ENCODE data around the gene UBE2D2.

The UBE2D2 gene

DNA sequence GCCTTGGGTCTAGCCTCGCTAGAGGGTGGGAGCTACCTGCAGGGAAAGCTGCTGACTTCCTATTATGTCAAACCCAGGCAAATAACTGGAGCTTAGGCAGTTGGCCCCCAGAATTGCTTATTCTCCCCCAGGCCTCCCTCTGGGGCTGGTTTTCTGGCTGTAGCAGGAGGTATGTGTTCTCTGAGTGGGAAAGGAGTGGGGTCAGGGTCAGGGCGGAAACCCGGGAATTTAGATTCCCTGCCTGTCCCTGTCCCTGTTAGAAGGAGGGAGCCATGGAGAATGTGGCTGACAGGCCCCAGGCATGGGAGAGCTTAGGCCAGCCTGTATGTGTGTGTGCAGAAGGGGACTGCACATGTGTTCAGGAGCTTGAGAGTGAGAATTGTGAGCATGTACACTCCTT is 73.4 kb downstream of the UBE2D2 start:
- in situ Hi-C loops (cut with MboI; ENCODE audit: low sequenced_read_pairs): loop anchor here (25.0 kb wide), 1 partner anchor 128 kb away; no protein-coding TSS in a partner anchor

- in situ Hi-C loops (cut with MboI; ENCODE audit: low sequenced_read_pairs): loop anchor here (25.0 kb wide), 1 partner anchor 127 kb away; no protein-coding TSS in a partner anchor
These were observed 74.1 kb downstream of the UBE2D2 start for GRCh38 chr5:139635191-139635590.

DNA sequence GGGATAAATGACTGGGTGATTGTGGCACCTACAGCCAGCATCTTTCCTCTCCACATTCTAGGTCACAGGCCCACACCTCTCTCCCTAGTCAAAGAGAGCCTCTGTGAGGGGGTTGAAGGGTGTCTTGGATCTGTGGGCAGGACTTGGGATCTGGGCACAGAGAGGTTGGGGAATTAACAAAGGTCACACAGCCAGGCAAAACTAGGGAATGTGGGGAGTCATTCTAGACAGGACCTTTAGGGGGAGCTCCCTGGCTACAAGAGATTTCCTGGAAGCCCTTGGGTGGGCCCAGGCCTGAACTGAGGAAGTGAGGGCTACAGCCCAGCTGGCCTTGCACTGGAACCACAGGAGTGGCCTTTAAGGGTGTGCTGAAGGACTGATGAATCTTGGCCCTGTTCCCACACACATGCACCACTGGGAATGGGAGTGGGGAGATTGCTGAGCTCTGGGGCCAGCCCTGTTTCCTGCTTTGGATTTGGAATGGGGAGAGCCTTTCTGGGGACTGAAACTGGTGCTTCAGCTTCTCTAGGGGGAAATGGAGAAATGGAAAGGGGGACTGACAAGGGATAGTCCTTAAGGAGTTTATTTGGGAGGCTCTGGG is 74.6 kb downstream of the UBE2D2 start:
- in situ Hi-C loops (cut with MboI; ENCODE audit: low sequenced_read_pairs): loop anchor here (25.0 kb wide), 1 partner anchor 127 kb away; no protein-coding TSS in a partner anchor

DNA sequence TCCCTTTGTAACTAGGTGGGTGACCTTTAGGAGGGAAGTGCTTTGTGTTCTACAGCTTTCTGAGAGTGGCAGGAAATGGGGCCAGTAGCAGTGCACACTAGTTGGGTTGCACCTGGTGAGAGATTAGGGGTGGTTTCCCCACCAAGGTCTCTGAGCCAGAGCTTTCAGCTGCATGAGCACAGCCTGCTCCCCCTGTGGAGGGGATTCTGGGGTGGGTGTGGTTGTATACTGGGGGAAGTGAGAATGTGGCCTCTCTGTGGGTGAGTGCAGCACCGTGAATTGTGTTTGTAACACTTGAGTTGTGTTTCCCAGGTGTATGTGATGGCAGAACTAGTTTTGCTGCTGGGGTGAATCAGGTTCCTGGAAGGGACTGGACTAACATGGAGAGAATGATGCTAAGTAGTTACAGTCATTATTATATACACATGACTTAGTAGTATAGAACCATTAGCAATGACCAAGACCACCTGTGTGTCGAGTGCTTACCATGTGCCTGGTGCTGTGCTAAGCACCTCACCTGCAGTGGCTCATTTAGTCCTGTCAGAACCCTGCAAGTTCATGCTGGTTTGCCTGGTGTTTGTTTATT is 75.2 kb downstream of the UBE2D2 start:
- in situ Hi-C loops (cut with MboI; ENCODE audit: low sequenced_read_pairs): loop anchor here (25.0 kb wide), 1 partner anchor 126 kb away; no protein-coding TSS in a partner anchor

DNA sequence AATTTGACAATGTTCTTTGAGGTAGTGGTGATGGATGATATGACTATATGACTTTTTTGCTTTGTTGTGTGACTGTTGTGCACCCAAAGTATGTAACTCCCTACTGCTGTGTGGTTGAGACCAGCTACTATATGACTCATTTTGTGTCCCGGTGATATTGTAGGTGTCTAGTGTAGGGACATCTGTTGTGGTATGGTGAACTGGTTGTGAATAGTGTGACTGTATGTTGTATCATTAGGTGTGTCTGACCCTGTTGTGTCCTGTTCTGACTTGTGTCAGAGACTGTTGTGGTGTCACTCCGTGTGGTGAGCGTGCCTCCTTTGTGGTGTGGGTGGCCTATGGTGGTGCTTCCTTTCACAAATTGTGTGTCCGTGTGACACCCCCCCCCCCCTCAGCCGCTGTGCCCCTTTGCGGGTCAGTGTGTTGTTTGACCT is 75.9 kb downstream of the UBE2D2 start:
- in situ Hi-C loops (cut with MboI; ENCODE audit: low sequenced_read_pairs): loop anchor here (25.0 kb wide), 1 partner anchor 125 kb away; no protein-coding TSS in a partner anchor

GRCh38 chr5:139637438-139638089 is 76.4 kb downstream of the UBE2D2 start:
- in situ Hi-C loops (cut with MboI; ENCODE audit: low sequenced_read_pairs): loop anchor here (25.0 kb wide), 1 partner anchor 125 kb away; no protein-coding TSS in a partner anchor

DNA sequence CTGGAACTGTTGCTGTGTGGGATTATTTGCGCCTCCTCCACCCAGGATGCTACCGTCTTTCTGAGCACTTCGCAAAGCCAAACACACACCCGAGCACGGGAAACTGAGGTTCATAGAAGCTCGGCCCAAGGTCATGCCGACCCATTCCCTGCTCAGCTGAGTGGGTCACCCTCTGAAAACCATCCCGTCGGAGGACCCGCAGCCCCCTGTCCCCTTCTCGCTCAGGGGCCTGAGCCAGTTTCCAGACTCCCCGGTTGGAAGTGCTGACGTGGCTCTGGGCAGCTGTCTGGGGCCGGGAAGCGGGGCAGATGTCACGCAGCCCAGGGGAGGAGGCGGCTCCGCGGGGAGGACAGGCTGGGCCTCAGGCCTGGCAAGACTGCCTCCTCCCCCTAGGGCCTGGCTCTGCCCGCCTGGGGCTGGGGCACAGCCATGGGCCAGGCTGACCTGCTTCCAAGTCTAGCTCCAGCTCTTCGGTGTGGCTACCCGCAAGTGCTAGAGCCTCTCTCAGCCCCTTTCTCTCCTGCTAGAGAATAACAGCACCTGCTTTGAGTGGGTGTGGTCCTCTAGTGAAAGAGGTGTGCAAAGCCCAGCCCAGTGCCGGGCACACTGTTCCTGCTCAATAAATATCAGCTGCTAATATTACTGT is 77.1 kb downstream of the UBE2D2 start:
- in situ Hi-C loops (cut with MboI; ENCODE audit: low sequenced_read_pairs): loop anchor here (25.0 kb wide), 1 partner anchor 124 kb away; no protein-coding TSS in a partner anchor

- in situ Hi-C loops (cut with MboI; ENCODE audit: low sequenced_read_pairs): loop anchor here (25.0 kb wide), 1 partner anchor 123 kb away; no protein-coding TSS in a partner anchor
These were observed 77.8 kb downstream of the UBE2D2 start for GRCh38 chr5:139638736-139639618.

DNA sequence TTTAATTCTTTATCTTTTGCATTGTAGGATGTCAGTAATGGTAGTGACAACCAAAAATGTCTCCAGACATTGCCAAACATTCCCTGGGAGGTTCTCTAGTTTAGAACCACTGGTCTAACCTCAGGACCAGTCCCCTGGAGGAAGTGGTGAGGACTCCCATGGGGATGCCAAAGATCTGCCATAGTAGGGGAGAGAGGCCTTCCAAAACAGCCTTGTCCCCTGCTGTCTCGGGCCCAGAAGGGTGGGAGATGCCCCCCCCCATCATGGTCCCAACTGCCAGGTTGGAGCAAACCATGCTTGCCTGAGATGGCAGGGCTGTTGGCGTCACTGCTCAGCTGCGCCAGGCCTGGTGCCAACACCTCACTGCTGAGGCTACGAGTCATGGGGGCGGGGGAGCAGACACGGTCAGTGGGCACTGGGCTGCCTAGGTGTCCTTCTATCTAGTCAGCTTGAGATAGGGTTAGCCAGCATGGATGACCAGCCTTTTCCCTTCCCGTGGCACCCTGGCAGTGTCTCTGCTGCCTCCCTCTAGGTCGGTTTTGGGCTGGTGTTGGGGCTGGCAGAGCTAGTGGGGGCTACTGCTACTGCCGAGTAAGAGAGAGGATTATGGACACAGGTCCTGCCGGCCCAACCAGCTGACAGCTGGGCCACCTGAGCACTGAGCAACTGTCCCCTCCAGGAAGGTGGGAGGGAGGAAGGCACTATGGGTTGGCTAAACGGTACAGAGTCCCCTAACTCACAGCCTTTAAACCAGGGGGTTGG is 78.7 kb downstream of the UBE2D2 start:
- in situ Hi-C loops (cut with MboI; ENCODE audit: low sequenced_read_pairs): loop anchor here (25.0 kb wide), 1 partner anchor 123 kb away; no protein-coding TSS in a partner anchor

DNA sequence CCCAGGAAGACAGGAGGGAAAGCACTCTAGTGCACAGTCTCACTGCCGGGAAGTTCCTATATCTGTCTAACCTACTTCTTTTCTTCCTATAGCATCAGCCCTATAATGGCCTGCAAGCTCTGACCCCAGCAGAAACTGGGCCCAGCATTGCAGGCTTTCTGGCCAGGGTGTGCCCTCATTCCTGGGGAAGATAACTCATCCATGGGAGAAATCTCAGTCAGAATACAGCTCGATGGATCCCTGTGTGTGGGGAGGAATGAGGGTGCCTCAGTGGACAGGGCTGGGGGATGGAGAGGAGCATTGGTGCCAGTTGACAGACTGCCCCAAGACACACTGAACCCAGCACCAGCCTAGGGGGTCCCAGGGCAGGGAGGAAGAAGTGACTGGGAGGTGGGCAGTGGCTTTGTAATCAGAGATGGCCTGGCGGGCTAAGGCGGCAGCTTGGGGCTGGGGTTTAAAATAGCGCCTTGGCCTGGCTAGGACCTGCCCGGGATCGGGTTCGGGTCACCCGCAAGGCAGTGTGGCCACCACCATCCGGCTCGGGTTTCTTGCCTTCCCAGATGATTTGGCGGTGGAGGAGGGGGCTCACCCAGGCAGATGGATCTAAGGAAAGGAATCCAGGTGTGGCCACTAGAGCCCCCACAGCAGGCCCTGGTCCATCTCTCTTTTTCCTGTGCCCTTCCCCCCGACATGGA is 79.4 kb downstream of the UBE2D2 start:
- in situ Hi-C loops (cut with MboI; ENCODE audit: low sequenced_read_pairs): loop anchor here (25.0 kb wide), 1 partner anchor 122 kb away; no protein-coding TSS in a partner anchor

DNA sequence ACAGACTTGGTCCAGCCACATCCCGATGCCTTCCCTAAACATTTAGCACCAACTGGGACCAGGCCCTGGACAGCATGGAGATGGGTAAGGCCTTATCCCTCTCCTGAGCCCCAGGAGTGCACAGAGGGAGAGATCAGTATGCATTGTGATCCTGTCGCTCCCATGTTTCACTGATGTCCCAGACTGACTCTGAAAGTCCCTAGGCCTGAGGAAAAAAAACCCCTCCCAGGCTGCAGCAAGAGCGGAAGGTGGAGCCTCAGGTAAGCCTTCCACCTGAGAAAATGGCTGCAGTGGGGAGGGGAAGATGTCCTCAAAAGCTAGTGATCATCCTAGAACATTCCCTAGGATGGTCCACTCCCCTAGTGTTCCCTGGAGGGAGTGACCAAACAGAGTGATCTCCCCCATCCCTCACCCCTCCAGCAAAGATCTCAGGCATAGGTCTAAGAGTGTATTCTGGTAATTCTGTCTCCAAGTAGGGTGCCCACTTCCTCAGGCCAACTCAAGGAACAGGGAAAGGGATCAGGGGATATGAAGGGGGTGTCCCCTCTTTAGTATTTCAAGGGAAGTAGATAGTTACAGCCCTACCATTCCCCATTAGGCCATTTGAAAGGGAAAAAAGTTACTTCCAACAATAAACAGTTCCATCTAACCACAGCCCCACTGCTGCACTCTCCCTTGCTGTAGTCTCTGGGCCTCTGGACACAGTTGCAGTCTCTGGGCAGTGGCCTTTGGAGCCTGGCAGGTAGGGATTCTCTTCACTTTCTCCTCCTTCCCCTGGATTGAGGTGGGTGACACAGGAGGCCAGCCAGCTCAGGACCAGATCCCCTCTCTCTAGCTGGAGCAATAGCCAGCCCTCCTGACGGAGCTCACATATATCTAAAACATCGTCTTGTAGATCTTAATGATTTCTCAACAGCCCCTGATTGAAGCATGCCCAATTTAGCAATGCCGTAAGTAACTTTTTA is 80.3 kb downstream of the UBE2D2 start:
- in situ Hi-C loops (cut with MboI; ENCODE audit: low sequenced_read_pairs): loop anchor here (25.0 kb wide), 1 partner anchor 121 kb away; no protein-coding TSS in a partner anchor

- in situ Hi-C loops (cut with MboI; ENCODE audit: low sequenced_read_pairs): loop anchor here (25.0 kb wide), 1 partner anchor 120 kb away; no protein-coding TSS in a partner anchor
These were observed 81.1 kb downstream of the UBE2D2 start for GRCh38 chr5:139642213-139642612.

DNA sequence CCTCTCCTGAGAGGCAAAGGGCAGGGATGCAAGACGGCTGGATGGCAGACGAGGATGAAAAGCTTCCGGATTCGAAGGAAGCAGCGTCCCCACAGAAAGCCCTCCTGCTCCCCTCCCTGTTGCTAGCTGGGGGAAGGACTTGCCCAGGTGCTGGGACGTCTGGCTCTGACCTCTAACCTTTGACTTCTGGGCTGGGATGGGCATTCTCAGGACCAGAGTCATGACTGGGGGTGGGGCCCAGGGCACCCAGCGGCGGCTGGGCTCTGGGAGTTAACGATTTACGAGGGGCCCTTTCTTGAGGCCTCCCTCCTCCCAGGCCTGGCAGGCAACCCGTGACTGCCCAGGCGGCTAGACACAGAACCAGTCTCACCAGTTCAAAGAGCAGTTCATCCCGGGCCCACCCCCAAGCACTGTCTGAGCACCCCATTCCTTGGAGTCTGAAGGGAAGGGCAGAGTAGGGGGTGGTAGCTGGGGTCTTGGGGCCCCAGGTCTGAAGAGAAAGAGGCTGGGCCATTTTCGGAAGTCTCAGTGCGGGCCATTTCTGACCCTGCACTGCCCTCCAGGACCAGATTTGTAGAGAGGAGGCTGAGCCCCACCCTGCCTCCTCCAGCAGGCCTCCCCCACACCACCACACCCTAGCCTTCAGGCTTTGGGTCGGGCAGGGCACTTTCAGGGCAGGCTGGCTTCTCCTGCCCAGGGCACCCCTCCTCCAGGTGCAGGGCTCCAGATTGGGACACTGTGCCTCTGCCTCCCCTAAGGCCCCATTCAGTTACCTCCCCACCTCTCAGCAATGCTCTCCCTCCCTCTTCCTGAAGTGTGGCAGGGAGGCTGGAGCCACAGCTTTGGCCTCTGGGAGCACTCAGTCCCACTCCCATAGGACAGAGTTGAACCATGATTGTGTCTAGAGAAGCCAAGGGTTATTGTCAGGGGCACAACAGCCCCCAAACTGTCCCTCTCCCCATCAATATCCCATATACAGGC is 82.0 kb downstream of the UBE2D2 start:
- in situ Hi-C loops (cut with MboI; ENCODE audit: low sequenced_read_pairs): loop anchor here (25.0 kb wide), 1 partner anchor 119 kb away; no protein-coding TSS in a partner anchor

GRCh38 chr5:139644001-139644456 is 82.9 kb downstream of the UBE2D2 start:
- in situ Hi-C loops (cut with MboI; ENCODE audit: low sequenced_read_pairs): loop anchor here (25.0 kb wide), 1 partner anchor 118 kb away; no protein-coding TSS in a partner anchor

DNA sequence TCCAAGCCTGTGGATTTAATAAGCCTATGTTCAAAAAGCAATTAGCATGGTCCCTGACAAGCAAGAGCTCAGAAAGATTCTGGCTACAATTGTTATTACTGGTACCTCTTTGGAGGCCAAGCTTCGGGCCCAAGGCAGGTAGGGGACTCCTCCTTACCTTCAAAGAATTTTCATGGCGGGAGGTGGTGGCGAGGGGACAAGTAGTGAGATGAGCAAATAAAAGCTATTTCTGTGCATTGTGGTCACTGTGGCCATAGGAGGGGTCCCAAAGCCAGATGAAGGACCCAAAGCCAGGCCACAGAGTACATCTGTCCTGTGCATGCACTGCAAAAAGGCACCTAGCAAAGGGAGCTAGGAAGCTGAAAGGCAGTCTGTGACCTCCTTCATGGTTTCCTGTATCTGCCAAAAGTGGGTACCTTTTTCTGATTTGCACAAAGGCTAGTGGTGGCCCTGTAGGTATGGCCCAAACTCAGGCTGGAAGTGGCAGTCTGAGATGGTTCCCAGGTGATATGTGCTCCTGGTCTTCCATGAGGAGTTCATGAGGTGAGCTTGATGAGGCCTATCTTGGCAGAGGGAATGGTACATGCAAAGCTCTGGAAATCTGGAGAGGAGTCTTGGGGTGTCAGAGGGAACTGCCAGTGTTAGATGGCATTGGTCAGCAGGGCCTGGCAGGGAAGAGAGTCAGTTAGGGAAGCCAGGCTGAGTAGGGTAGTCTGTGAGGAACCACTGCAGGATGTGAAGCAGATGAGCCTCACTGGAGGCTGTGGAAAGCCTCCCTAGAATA is 83.7 kb downstream of the UBE2D2 start:
- in situ Hi-C loops (cut with MboI; ENCODE audit: low sequenced_read_pairs): loop anchor here (25.0 kb wide), 1 partner anchor 117 kb away; no protein-coding TSS in a partner anchor
